Muscle layer of duodenum (tissue), 2 donors: Measurements from ENCODE around the gene RAB36.

Experiments used
- H3K27ac ChIP-seq: one replicate; pipeline ENCODE4 v1.7.0; 2013; ENCODE audit warnings: mild to moderate bottlenecking, low read length
- H3K27me3 ChIP-seq: one replicate; pipeline ENCODE4 v1.7.0; 2013; ENCODE audit warnings: low read depth, mild to moderate bottlenecking, control low read depth, low read length
- H3K36me3 ChIP-seq, 2 donors: one replicate each; pipeline ENCODE4 v1.7.0; 2013; ENCODE audit warnings: low read length in 2 of 2, control low read depth in 1 of 2, mild to moderate bottlenecking in 1 of 2; ENCODE audit not compliant: insufficient read depth in 2 of 2, control insufficient read depth in 1 of 2
- H3K4me1 ChIP-seq, 2 donors: one replicate each; pipeline ENCODE4 v1.7.0; 2013; ENCODE audit warnings: low read length in 2 of 2, mild to moderate bottlenecking in 2 of 2, control low read depth in 1 of 2, moderate library complexity in 1 of 2; ENCODE audit not compliant: insufficient read depth in 2 of 2, control insufficient read depth in 1 of 2
- H3K4me3 ChIP-seq, 2 donors: one replicate each; pipeline ENCODE4 v1.7.0; 2013; ENCODE audit warnings: low read length in 2 of 2, low read depth in 1 of 2, mild to moderate bottlenecking in 1 of 2
- H3K9me3 ChIP-seq, 2 donors: one replicate each; pipeline ENCODE4 v1.7.0; 2013; ENCODE audit warnings: low read length in 2 of 2, control low read depth in 1 of 2, mild to moderate bottlenecking in 1 of 2; ENCODE audit not compliant: control insufficient read depth in 1 of 2
- donor health status: healthy.

Gene RAB36

DNA sequence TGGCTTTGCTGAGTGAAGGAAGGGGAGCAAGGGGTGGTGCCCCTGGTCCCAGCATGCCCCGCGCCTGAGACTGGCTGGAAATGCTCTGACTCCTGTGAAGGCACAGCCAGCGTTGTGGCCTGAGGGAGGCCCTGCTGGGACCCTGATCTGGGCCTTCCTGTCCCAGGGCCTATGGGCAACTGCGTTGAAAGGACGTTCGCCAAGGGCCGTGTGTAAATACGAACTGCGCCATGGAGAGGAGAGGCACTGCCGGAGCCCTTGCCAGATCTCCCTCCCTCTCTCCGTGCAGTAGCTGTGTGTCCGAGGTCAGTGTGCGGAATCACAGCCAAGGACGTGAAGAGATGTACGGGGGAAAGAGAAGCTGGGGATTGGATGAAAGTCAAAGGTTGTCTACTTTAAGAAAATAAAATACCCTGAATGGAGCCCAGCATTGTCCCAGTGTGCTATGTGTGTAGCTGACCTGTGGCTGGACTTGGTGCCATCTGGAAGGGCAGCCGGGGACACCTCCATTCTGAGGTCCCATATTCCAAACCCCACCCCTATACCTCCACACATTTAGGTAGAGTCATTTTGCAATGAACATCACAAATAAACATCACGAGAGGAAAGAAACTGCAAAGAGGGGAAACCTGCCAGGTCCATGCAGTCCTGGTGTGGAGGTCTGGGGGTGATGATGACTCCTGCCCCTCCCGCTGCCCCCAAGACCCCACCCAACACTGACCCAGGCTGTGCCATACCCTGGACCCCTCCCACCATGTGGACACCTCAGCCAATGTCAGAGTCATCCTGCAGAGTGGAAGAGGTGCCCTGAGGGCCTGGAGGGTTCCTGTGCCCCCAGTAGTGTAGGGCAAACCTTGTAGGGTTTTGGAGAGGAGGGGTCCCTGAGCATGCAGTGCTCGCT lies 20.4 kb upstream of the RAB36 start:
- Histone ChIP-seq H3K27me3 (no peaks in the 10 kb centered on the region), H3K4me1 (peaks cover 0 to 5% of the 10 kb centered on the region in 2 donors), H3K36me3 (no peaks in the 10 kb centered on the region), H3K27ac (no peak overlapping the region), H3K9me3 (no peaks in the 10 kb centered on the region), H3K4me3 (no peak overlapping the region)

DNA sequence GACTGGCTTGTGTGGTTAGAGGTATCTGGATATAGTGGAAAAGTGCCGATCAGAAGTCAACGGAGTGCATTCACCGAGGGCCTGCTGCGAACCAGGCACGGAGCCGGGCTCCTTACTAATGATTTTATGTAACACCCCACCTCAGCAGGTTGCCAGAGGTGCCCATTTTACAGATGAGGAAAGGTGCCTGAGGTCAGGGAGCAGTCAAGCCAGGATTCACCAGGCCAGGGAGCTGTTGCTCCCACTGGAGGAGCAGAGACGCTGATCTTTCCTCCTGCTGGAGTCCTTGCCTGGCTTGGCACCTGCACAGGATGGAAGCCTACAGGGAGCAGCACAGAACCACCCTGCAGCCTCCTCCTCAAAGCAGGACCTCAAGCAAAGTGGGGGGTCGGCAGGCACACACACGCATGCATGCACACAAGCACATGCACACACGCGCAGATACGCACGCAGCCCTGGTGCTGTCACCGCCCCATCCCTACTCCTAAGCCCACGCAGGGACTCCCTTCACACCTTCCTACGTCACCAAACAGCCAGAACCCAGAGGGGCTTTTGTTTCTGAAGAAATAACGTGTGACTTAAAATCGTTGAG lies 19.7 kb upstream of the RAB36 start:
- Histone ChIP-seq H3K36me3 (no peaks in the 10 kb centered on the region), H3K4me1 (peaks cover 0 to 5% of the 10 kb centered on the region in 2 donors), H3K27ac (no peak overlapping the region), H3K9me3 (no peaks in the 10 kb centered on the region), H3K4me3 (no peak overlapping the region), H3K27me3 (no peaks in the 10 kb centered on the region)

DNA sequence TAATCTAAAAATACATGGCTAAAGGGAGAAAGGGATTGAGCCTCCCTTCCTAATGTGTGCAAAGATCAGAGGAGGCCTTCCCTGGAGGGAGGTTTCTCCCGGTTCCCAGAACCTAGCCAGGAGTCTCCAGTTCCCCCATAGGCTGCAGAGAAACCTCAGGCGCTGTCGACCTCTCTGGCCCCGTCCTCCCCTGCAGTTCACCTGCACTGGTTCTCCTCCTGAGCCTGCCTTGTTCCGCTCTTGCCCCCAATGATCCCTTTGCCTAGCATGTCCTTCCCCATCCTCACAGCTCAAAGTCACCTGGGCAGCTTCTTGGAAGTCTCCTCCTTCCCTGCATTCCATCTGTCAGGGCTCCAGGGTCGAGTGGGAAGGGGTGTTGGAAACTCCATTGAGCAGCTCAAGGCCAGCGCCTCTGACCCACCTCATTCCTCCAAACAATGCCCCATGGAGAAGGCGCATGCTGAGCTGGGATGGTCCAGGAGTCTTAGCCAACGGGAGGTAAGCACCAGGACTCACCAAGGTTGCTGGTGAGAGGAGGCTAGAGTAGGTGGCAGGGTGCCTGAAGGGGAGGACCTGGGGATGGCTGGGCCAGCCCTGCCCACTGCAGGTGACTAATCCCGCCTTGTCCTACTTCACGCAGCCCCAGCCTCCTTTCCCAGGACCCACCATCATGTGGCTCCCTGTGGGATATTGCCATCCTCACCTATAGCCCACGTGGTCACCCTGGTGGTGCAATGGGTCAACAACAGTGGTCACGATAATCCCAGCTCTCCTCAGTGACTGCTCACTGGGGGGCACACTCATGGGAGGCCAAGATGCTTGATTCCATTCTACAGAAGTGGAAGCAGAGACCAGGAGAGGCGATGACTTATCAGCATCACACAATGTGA lies 18.9 kb upstream of the RAB36 start:
- no peaks in the 10 kb centered on the region for H3K36me3 ChIP-seq
- no peak overlapping the region for H3K27ac ChIP-seq
- H3K4me1 ChIP-seq = peaks cover 0 to 5% of the 10 kb centered on the region in 2 donors
- no peaks in the 10 kb centered on the region for H3K9me3 ChIP-seq
- H3K27me3 ChIP-seq = no peaks in the 10 kb centered on the region
- no peak overlapping the region for H3K4me3 ChIP-seq

DNA sequence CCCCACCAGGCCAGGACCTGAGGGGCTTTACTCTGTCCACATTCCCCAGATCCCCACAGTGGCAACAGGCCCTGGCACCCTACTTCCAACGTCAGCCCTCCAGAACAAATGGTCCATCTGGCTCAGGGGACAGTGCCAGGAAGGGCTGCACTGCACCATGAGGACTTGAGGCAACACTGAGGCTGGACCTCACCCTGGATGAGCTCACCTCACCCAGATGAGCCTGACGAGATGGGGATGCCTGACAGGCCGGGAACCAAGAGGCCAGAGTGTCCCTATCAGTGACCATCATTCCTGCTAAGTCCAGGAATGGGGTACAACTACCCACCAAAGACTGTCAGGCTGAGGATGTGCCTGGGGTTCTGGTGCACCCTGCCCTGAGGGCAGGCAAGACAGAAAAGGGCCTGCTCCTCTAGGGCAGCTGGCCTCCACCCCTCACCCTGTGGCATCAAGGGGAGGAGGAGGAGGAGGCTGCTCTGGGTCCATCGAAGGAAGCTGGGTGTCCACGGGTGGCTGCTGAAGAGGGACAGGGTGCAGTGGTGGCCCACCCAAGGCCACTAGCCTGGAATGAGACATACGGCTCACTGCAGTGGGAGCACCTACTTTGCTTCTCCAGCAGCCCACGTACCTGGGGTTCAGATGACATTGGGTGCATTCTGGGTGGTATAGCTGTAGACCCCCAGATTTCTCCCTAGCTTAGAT lies 18.1 kb upstream of the RAB36 start:
- H3K4me3 ChIP-seq = no peak overlapping the region
- H3K27ac ChIP-seq = no peak overlapping the region
- H3K36me3 ChIP-seq = no peaks in the 10 kb centered on the region
- H3K27me3 ChIP-seq = no peaks in the 10 kb centered on the region
- no peaks in the 10 kb centered on the region for H3K9me3 ChIP-seq
- peaks cover 0 to 5% of the 10 kb centered on the region in 2 donors for H3K4me1 ChIP-seq

DNA sequence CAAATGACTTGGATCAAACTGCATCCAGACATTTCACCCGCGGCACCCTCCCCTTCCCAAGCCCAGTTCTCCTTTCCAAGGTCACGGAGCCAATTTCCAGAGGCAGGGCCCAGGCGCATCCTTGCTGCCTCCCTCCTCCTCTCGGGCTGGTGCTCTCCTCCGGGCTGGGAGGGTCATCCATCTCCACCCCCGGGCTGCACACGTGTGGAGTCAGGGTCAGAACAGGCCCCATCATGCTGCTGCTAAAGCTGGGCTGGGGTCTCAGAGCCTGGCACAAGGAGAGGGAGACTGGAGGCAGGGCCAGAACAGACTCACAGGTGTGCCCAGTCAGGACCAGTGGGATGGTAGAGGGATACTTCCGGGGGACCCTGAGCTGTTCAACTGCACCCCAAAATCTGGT lies 17.5 kb upstream of the RAB36 start:
- Histone ChIP-seq H3K27me3 (no peaks in the 10 kb centered on the region), H3K9me3 (no peaks in the 10 kb centered on the region), H3K36me3 (no peaks in the 10 kb centered on the region), H3K4me3 (no peak overlapping the region), H3K27ac (no peak overlapping the region), H3K4me1 (peaks cover 0 to 5% of the 10 kb centered on the region in 2 donors)

DNA sequence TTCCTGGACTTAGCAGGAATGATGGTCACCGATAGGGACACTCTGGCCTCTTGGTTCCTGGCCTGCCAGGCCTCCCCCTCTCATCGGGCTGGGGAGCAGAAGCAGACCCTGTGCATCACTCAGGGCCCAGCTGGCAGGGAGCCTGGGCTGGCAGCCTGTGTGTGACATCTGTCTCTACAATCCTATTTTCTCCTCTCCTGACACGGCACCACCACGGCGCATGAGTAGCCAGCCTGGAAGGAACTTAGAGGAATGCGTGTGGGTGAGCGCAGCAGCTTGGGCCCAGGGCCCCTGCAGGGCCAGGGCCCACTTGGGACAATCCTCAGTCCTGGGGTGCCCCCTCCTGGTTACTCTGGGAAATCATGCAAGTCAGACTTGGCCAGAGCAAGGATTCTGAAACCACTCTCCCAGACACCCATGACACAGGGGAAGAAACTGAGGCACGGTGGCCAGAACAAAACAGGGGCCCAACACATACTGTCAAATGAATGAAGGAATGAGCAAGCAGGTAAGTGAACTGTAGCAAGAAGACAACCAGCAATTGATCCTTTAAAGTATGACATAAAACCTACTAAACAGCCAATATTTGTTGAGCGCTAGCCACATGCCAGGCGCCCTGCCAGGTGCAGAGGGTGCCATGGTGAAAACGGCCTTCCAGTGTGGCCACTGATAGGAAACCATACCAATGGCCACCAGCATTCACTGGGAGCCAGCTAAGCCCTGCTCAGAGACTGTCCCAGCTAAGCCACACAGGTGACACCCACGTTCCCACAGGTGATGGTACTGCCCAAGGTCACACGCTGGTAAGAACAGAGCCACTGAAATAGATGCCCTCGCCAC lies 16.8 kb upstream of the RAB36 start:
- Histone ChIP-seq H3K27ac (no peak overlapping the region), H3K27me3 (no peaks in the 10 kb centered on the region), H3K4me3 (no peak overlapping the region), H3K36me3 (no peaks in the 10 kb centered on the region), H3K9me3 (no peaks in the 10 kb centered on the region), H3K4me1 (peaks cover 0 to 5% of the 10 kb centered on the region in 2 donors)

DNA sequence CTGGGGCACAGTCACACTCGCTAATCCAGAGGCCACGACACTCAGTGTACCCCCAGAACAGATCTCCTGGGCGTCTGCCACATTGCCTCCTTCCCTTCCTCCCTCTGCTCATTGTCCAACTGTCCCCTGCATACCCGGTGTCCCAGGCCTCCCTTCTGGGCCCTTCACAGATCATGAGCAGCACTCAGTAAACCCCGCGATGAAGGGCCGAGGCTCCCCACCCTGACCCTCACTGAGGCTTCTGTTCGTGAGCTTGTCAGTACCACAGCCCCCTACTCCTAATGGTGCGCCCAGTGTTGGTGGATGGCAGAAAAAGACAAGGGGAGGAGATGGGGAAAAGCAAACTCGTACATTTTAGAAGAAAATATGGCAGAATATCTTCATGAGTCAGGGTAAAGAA lies 16.1 kb upstream of the RAB36 start:
- no peak overlapping the region for H3K27ac ChIP-seq

DNA sequence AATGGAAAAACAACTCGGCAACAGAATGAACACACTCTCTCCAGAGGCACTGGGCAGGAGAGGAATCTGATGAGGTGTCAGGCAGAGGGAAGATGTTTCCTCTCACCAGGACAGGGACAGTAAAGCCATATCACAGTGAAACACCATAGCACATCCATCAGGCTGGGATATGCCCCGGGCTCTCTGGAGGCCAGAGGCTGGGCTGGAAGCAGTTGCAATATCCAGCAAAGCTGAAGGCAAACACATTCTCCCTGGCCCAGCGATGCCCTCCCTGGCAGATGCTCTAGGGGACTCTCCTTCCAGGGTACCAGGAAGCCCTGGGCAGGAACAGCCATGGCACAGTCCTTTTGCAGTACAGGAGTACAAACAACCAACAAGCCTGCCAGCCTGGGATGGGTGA lies 14.6 kb upstream of the RAB36 start:
- H3K9me3 ChIP-seq = no peaks in the 10 kb centered on the region
- no peak overlapping the region for H3K27ac ChIP-seq
- H3K36me3 ChIP-seq = no peaks in the 10 kb centered on the region
- no peaks in the 10 kb centered on the region for H3K27me3 ChIP-seq
- peaks cover 0 to 5% of the 10 kb centered on the region in 2 donors for H3K4me1 ChIP-seq
- no peak overlapping the region for H3K4me3 ChIP-seq

More for the DNA sequence above, 16.1 kb upstream of the RAB36 start:
- no peaks in the 10 kb centered on the region for H3K36me3 ChIP-seq
- no peaks in the 10 kb centered on the region for H3K27me3 ChIP-seq
- H3K9me3 ChIP-seq = no peaks in the 10 kb centered on the region
- H3K4me3 ChIP-seq = no peak overlapping the region
- H3K4me1 ChIP-seq = peaks cover 0 to 5% of the 10 kb centered on the region in 2 donors

DNA sequence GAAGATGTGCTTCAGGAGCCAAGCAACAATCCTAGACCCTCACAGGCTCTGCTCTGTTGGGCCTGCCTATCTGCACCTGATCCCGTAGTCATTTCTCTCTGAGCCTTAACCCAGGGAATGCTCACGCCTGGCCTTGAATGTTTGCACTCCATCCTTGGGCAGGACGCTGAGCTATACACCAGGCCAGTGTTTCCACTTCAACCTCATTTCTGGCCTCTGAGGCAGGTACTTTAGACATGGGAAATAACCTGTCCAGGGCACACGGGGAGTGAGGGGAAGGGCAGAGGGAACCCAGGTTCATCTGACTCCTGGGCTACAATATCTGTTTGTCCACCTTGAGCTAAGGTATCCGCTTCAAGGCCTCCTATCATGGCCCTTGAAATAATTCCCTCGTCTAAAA lies 13.3 kb upstream of the RAB36 start:
- Histone ChIP-seq H3K27ac (no peak overlapping the region), H3K36me3 (no peaks in the 10 kb centered on the region), H3K27me3 (no peaks in the 10 kb centered on the region), H3K4me1 (peaks cover 0 to 5% of the 10 kb centered on the region in 2 donors), H3K4me3 (no peak overlapping the region), H3K9me3 (no peaks in the 10 kb centered on the region)

DNA sequence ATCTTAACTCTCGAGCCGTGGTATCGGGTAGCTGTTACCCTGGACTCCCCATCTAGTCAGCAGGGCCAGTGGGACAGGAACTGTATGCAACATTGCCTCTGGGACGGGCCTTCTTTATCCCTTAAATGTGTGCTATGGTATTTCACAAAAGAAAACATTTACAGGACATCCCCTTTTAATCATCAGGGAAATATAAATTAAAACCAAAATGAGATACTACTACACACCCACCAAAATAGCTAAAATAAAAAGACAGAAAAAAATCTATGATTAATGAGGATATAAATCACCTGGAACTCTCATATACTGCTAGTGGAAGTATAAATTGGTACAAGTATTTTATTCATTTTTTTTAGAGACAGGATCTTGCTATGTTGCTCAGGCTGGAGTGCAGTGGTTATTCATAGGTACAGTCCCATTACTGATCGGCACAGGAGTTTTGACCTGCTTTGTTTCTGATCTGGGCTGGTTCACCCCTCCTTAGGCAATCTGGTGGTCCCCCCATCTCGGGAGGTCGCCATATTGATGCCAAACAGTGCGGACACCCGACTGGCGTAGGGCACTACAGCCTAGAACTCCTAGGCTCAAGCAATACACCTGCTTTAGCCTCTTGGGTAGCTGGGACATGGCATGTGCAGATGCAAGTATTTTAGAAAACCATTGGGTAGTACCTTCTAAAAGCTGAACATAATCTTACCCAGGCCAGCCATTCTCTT lies 12.7 kb upstream of the RAB36 start:
- H3K4me3 ChIP-seq = no peak overlapping the region
- no peaks in the 10 kb centered on the region for H3K36me3 ChIP-seq
- H3K4me1 ChIP-seq = peaks cover 0 to 5% of the 10 kb centered on the region in 2 donors
- H3K9me3 ChIP-seq = no peaks in the 10 kb centered on the region
- H3K27me3 ChIP-seq = no peaks in the 10 kb centered on the region
- no peak overlapping the region for H3K27ac ChIP-seq
